HEK293 (cell line): ENCODE data around the gene XPOT.

Experiments
- CTCF ChIA-PET: fragments of 350-600 bp; formaldehyde crosslinking; extraction: SDS; loops from one replicate; lab custom pipeline; 2021; ENCODE audit warnings: antibody characterized with exemption; lab: Yijun Ruan, JAX
- POLR2A ChIA-PET: fragments of 300-600 bp; formaldehyde crosslinking; extraction: SDS; loops from one replicate; lab custom pipeline; 2020; ENCODE audit warnings: antibody characterized with exemption, inconsistent platforms; lab: Yijun Ruan, JAX
- H3K27ac ChIP-seq: fragments of 200-500 bp; sonication (Bioruptor generic); 2 replicates; pipeline ENCODE4 v1.5.1; 2014; ENCODE audit warnings: low read depth, low read length, control low read depth, inconsistent platforms; ENCODE audit errors: extremely low read depth
- H3K36me3 ChIP-seq, 2 experiments: fragments of 200-500 bp in 1 of 2; sonication (Bioruptor generic) in 1 of 2; 1 replicate in 1 of 2; 2 replicates in 1 of 2; pipeline ENCODE4 v1.5.1; 2014 to 2017; ENCODE audit warnings: inconsistent platforms in 2 of 2, low read length in 2 of 2; ENCODE audit not compliant: control insufficient read depth in 2 of 2, insufficient read depth in 1 of 2
- H3K4me1 ChIP-seq: fragments of 200-500 bp; sonication (Bioruptor generic); 2 replicates; pipeline ENCODE4 v1.5.1; 2014; ENCODE audit warnings: mild to moderate bottlenecking, low read length, inconsistent platforms; ENCODE audit not compliant: control insufficient read depth, insufficient read depth
- H3K4me3 ChIP-seq: 2 replicates; pipeline ENCODE4 v1.5.1; 2011; ENCODE audit warnings: low read depth, mild to moderate bottlenecking, control low read depth, low read length, moderate library complexity
- H3K9me3 ChIP-seq: fragments of 200-500 bp; sonication (Bioruptor generic); 2 replicates; pipeline ENCODE4 v1.5.1; 2014; ENCODE audit warnings: low read depth, low read length, inconsistent platforms; ENCODE audit not compliant: control insufficient read depth, insufficient read depth
- GLIS1 ChIP-seq: fragments of 450-650 bp; formaldehyde crosslinking; IDR thresholded peaks from 2 replicates; pipeline ENCODE4 v1.5.1; 2016; ENCODE audit warnings: missing biosample characterization, missing genetic modification characterization
- INSM2 ChIP-seq: fragments of 450-650 bp; formaldehyde crosslinking; IDR thresholded peaks from 2 replicates; pipeline ENCODE4 v1.5.1; 2016; ENCODE audit warnings: missing biosample characterization, missing genetic modification characterization
- OSR2 ChIP-seq: fragments of 450-650 bp; formaldehyde crosslinking; IDR thresholded peaks from 2 replicates; pipeline ENCODE4 v1.5.1; 2016; ENCODE audit warnings: missing biosample characterization, missing genetic modification characterization
- PRDM10 ChIP-seq: fragments of 450-650 bp; formaldehyde crosslinking; IDR thresholded peaks from 2 replicates; pipeline ENCODE4 v1.5.1; 2016; ENCODE audit warnings: missing biosample characterization, missing genetic modification characterization
- REPIN1 ChIP-seq: fragments of 450-650 bp; formaldehyde crosslinking; IDR thresholded peaks from 2 replicates; pipeline ENCODE4 v1.5.1; 2017; ENCODE audit warnings: missing biosample characterization, missing genetic modification characterization, low read depth
- REST ChIP-seq: fragments of 450-650 bp; formaldehyde crosslinking; IDR thresholded peaks from 2 replicates; pipeline ENCODE4 v1.5.1; 2016; ENCODE audit warnings: missing biosample characterization, missing genetic modification characterization
- SALL2 ChIP-seq: fragments of 450-650 bp; formaldehyde crosslinking; IDR thresholded peaks from 2 replicates; pipeline ENCODE4 v1.5.0; 2017; ENCODE audit warnings: missing biosample characterization, mild to moderate bottlenecking, missing genetic modification characterization, borderline replicate concordance
- SP7 ChIP-seq: fragments of 450-650 bp; formaldehyde crosslinking; IDR thresholded peaks from 2 replicates; pipeline ENCODE4 v1.5.1; 2016; ENCODE audit warnings: missing biosample characterization, missing genetic modification characterization
- TCF7L2 ChIP-seq: IDR thresholded peaks from 2 replicates; pipeline ENCODE4 v1.6.1; 2011; ENCODE audit warnings: low read depth, mild to moderate bottlenecking, inconsistent platforms, low read length, moderate library complexity, borderline replicate concordance
- TSHZ1 ChIP-seq: fragments of 450-650 bp; formaldehyde crosslinking; IDR thresholded peaks from 2 replicates; pipeline ENCODE4 v1.5.1; 2016; ENCODE audit warnings: missing biosample characterization, missing genetic modification characterization, borderline replicate concordance
- ZBTB49 ChIP-seq: fragments of 450-650 bp; formaldehyde crosslinking; IDR thresholded peaks from 2 replicates; pipeline ENCODE4 v1.5.1; 2016; ENCODE audit warnings: missing biosample characterization, missing genetic modification characterization, low read depth
- ZNF114 ChIP-seq: fragments of 450-650 bp; formaldehyde crosslinking; IDR thresholded peaks from 2 replicates; pipeline ENCODE4 v1.5.0; 2017; ENCODE audit warnings: missing biosample characterization, missing genetic modification characterization
- ZNF175 ChIP-seq: fragments of 450-650 bp; formaldehyde crosslinking; IDR thresholded peaks from 2 replicates; pipeline ENCODE4 v1.5.1; 2016; ENCODE audit warnings: missing biosample characterization, missing genetic modification characterization
- ZNF354C ChIP-seq: fragments of 450-650 bp; formaldehyde crosslinking; IDR thresholded peaks from 2 replicates; pipeline ENCODE4 v1.5.1; 2016; ENCODE audit warnings: missing biosample characterization, missing genetic modification characterization, low read depth, borderline replicate concordance
- ZNF416 ChIP-seq: fragments of 450-650 bp; formaldehyde crosslinking; IDR thresholded peaks from 2 replicates; pipeline ENCODE4 v1.5.1; 2016; ENCODE audit warnings: missing biosample characterization, missing genetic modification characterization
- ZNF544 ChIP-seq: fragments of 450-650 bp; formaldehyde crosslinking; IDR thresholded peaks from 2 replicates; pipeline ENCODE4 v1.5.0; 2017; ENCODE audit warnings: missing biosample characterization, missing genetic modification characterization
- ZNF639 ChIP-seq: fragments of 450-650 bp; formaldehyde crosslinking; IDR thresholded peaks from 2 replicates; pipeline ENCODE4 v1.5.1; 2016; ENCODE audit warnings: missing biosample characterization, missing genetic modification characterization
- ZNF777 ChIP-seq: fragments of 450-650 bp; formaldehyde crosslinking; IDR thresholded peaks from 2 replicates; pipeline ENCODE4 v1.5.1; 2017; ENCODE audit warnings: missing biosample characterization, missing genetic modification characterization, borderline replicate concordance
- ZNF843 ChIP-seq: fragments of 450-650 bp; formaldehyde crosslinking; IDR thresholded peaks from 2 replicates; pipeline ENCODE4 v1.5.1; 2016; ENCODE audit warnings: missing biosample characterization, missing genetic modification characterization
- ZSCAN30 ChIP-seq: fragments of 450-650 bp; IDR thresholded peaks from 2 replicates; pipeline ENCODE4 v1.5.1; 2018; ENCODE audit warnings: missing biosample characterization, mild to moderate bottlenecking, missing genetic modification characterization, moderate library complexity

The XPOT gene

GRCh38 chr12:64480148-64480547, 76.0 kb downstream of the XPOT start (continued):
- TF ChIP-seq PRDM10 (tag by site-specific recombination) (no peak), ZNF175 (tag by site-specific recombination) (no peak), TSHZ1 (tag by site-specific recombination) (no peak), TCF7L2 (no peak), SP7 (tag by site-specific recombination) (no peak), ZNF843 (no peak), INSM2 (tag by site-specific recombination) (no peak)

- POLR2A ChIA-PET, result no interaction called here
- TF ChIP-seq ZNF777 (tag by site-specific recombination) (no peak), OSR2 (tag by site-specific recombination) (no peak), REST (no peak), ZNF114 (tag by site-specific recombination) (no peak), SALL2 (tag by site-specific recombination) (no peak), ZSCAN30 (no peak), ZBTB49 (no peak), GLIS1 (tag by site-specific recombination) (no peak), ZNF639 (tag by site-specific recombination) (no peak), ZNF544 (tag by site-specific recombination) (no peak), REPIN1 (tag by site-specific recombination) (no peak), ZNF354C (tag by site-specific recombination) (no peak), ZNF416 (tag by site-specific recombination) (no peak)
Measured at GRCh38 chr12:64486657-64487056, 82.5 kb downstream of the XPOT start.

More at GRCh38 chr12:64486657-64487056, 82.5 kb downstream of the XPOT start:
- Histone ChIP-seq H3K27ac (no peak overlapping the region), H3K36me3 (peaks cover 65 to 84% of the 10 kb centered on the region in 2 experiments), H3K9me3 (no peaks in the 10 kb centered on the region), H3K4me3 (no peak overlapping the region), H3K4me1 (no peaks in the 10 kb centered on the region)
- CTCF ChIA-PET, result interaction anchor here (0.6 kb wide), 1 partner anchor 210 kb away, joined by 3 read pairs; no protein-coding TSS in a partner anchor
